ENCODE measurements around the gene HK3. TPM values are rescaled to one million over a fixed set of nuclear protein-coding genes. Genes with fewer than 3 reads are reported as not detected.

The HK3 gene
- total RNA-seq, 2 donors from 2014 or later: 1.8 to 3.6 TPM

DNA sequence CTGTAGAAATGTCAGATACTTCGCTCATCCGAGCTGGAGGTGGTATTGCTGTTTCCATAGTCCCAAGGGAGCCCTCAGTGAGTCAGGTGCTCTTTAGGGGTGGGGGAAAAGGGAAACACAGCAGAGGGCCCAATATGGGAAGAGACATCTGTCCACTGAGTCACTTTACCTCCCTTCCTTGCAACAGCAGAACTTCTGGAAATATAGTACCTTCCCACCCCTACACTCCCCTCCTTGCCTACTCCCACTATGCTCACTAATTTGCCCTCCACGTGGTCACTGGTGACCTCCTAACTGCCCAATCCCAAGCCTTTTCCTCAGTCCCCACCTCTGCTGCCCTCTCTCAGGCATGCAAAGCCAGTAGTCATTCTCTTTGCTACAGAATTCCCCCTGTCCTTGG is 1.9 kb downstream of the HK3 start:
- ATAC-seq (no peak), DNase-seq (no peak)
- H3K27me3 ChIP-seq: no peaks in the 10 kb centered on the region
- no peak overlapping the region for H3K27ac ChIP-seq
- WGBS, 2 donors: 48 to 52% methylated on average over 3 of the region's 3 CpGs
- H3K9me3 ChIP-seq: no peaks in the 10 kb centered on the region
- no peak overlapping the region for H3K4me3 ChIP-seq
- intact Hi-C loops (cut with DNase I): no loop called here
- H3K36me3 ChIP-seq (replicated peaks in 1 of 2; ENCODE audit: insufficient read depth in 1 of 2, low read depth in 2 of 2): no peaks in the 10 kb centered on the region
- H3K4me1 ChIP-seq: no peaks in the 10 kb centered on the region
- TF ChIP-seq POLR2A (IDR thresholded peaks at IDR 0.05): no peak
- TF ChIP-seq, protein P1, sequence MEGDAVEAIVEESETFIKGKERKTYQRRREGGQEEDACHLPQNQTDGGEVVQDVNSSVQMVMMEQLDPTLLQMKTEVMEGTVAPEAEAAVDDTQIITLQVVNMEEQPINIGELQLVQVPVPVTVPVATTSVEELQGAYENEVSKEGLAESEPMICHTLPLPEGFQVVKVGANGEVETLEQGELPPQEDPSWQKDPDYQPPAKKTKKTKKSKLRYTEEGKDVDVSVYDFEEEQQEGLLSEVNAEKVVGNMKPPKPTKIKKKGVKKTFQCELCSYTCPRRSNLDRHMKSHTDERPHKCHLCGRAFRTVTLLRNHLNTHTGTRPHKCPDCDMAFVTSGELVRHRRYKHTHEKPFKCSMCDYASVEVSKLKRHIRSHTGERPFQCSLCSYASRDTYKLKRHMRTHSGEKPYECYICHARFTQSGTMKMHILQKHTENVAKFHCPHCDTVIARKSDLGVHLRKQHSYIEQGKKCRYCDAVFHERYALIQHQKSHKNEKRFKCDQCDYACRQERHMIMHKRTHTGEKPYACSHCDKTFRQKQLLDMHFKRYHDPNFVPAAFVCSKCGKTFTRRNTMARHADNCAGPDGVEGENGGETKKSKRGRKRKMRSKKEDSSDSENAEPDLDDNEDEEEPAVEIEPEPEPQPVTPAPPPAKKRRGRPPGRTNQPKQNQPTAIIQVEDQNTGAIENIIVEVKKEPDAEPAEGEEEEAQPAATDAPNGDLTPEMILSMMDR (IDR thresholded peaks at IDR 0.05): no peak

DNA sequence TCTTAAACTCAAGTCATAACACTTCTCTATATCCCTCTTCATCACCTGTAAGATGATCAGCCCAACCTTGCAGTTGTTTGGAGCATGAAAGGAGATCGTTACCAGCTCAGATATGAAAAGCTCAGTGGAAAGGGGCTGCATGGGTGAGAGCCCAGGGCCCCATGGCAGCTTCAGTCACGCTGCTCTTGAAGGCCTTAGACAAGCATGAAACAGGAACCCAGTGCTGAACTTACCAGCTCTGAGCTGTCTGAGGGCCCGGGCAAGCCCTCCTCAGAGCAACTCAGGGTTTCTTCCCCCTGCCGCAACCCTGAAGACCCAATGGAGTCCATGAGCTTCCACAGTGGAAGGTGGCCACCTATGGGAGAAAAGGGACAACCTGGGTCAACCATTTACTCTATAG is 3.3 kb downstream of the HK3 start:
- 85 to 88% methylated on average over 4 of the region's 4 CpGs for WGBS, 2 donors
- no peak for TF ChIP-seq POLR2A (IDR thresholded peaks at IDR 0.05)
- TF ChIP-seq, protein P1 (IDR thresholded peaks at IDR 0.05): no peak
- no peaks in the 10 kb centered on the region for H3K36me3 ChIP-seq (replicated peaks in 1 of 2; ENCODE audit: insufficient read depth in 1 of 2, low read depth in 2 of 2)
- no peaks in the 10 kb centered on the region for H3K9me3 ChIP-seq
- no peaks in the 10 kb centered on the region for H3K4me1 ChIP-seq
- no peak for ATAC-seq
- H3K27ac ChIP-seq: no peak overlapping the region
- no peak overlapping the region for H3K4me3 ChIP-seq
- H3K27me3 ChIP-seq: no peaks in the 10 kb centered on the region
- intact Hi-C loops (cut with DNase I): no loop called here
- DNase-seq: no peak

DNA sequence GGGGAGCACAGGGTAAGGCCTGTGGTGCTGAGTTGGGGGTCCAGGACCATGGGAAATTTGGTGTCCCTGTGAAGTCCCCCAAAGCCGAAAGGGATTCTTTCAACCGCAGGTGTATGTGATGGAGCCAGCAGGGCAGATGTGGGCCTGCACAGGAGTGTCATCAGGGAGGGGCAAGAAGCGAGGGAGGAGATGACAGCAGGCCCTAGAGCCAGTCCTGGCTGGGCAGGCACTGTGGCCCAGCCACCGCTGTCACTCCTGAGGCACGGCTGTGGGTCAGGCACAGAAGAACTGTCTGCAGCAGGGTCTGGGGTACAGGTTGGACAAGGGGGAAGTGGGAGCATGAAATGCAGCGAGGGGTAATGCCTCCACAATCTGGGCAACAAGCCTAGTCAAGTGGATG is 4.8 kb downstream of the HK3 start:
- Histone ChIP-seq H3K4me1 (no peaks in the 10 kb centered on the region), H3K27me3 (no peaks in the 10 kb centered on the region), H3K4me3 (no peak overlapping the region), H3K9me3 (no peaks in the 10 kb centered on the region), H3K36me3 (replicated peaks in 1 of 2; ENCODE audit: insufficient read depth in 1 of 2, low read depth in 2 of 2) (no peaks in the 10 kb centered on the region), H3K27ac (no peak overlapping the region)
- ATAC-seq: no peak
- TF ChIP-seq, protein P1 (IDR thresholded peaks at IDR 0.05): no peak
- TF ChIP-seq POLR2A (IDR thresholded peaks at IDR 0.05): no peak
- 82 to 96% methylated on average over 5 to 6 of the region's 6 CpGs for WGBS, 2 donors
- intact Hi-C loops (cut with DNase I): no loop called here
- no peak for DNase-seq

DNA sequence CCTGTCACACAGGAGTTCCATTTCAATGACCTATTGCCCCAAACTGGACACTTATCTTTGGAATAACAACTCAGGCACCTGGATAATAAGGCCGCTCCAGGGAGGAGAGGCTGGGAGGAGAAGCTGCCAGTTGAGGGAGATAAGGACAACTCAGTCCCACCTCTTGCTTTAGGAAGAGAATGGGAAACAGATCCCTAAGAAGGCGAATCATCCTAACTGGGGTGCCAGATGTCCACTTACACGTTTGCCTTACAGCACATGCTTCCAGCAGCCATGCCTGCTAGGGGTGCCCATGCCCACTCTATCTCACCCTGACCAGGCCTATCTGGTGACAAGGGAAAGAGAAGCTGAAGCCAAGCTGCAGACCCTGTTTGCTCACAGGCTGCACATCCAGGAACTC is 6.5 kb downstream of the HK3 start:
- Histone ChIP-seq H3K4me3 (no peak overlapping the region), H3K4me1 (no peaks in the 10 kb centered on the region), H3K9me3 (no peaks in the 10 kb centered on the region), H3K27ac (no peak overlapping the region), H3K36me3 (replicated peaks in 1 of 2; ENCODE audit: insufficient read depth in 1 of 2, low read depth in 2 of 2) (no peaks in the 10 kb centered on the region), H3K27me3 (no peaks in the 10 kb centered on the region)
- DNase-seq: no peak
- WGBS, 2 donors: 53 to 66% methylated on average over 3 of the region's 3 CpGs
- intact Hi-C loops (cut with DNase I): no loop called here
- TF ChIP-seq, protein P1 (IDR thresholded peaks at IDR 0.05): no peak
- no peak for TF ChIP-seq POLR2A (IDR thresholded peaks at IDR 0.05)
- ATAC-seq: no peak

DNA sequence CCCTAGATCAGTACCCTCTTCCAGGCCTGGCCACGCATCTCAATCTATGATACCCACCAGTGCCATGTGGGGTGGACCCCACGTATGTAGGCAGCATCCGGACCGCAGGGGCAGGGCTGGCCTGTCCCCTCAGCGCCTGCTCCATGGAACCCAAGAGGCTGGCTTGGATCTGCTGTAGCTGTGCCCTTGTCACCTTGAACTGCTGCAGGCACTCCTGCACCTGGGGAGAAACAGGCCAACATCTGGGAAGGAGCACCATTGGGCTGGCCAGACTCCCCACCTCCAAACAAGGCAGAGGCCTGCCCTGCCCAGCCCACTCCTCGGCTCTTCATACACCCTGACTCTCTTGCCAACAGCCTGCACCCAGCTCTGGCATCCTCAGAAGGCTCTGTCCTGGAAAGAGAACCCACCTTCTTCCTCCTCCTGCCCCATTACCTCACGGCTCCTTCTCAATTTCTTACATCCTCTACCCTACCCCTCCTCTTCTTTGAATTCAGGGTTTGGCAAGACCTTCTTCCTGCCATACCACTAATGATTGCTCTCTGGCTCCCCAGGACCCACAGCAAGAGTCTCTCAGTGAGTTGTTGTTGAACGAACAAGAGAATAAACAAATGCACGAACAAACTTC is 7.7 kb downstream of the HK3 start:
- Histone ChIP-seq H3K27me3 (no peaks in the 10 kb centered on the region), H3K9me3 (no peaks in the 10 kb centered on the region), H3K36me3 (replicated peaks in 1 of 2; ENCODE audit: insufficient read depth in 1 of 2, low read depth in 2 of 2) (no peaks in the 10 kb centered on the region), H3K4me3 (no peak overlapping the region), H3K4me1 (no peaks in the 10 kb centered on the region), H3K27ac (no peak overlapping the region)
- no peak for DNase-seq
- ATAC-seq: no peak
- intact Hi-C loops (cut with DNase I): no loop called here
- 79 to 82% methylated on average over 6 to 9 of the region's 9 CpGs for WGBS, 2 donors
- TF ChIP-seq, protein P1 (IDR thresholded peaks at IDR 0.05): no peak
- TF ChIP-seq POLR2A (IDR thresholded peaks at IDR 0.05): no peak

All from body of pancreas (tissue), 4 donors.